GM18499 (cell line): ENCODE results near the gene ANKMY2.
"Not testable (repeated sequence)": the region's sequence is repeated elsewhere in the genome, so short reads cannot be mapped to it uniquely, and the experiment has no call there.

Experiments
- ATAC-seq: cut with Tn5 transposase; IDR thresholded peaks from one replicate; pipeline ENCODE4 v1.9.1; 2021; ENCODE audit warnings: moderate number of reproducible peaks; ENCODE audit not compliant: insufficient read depth, unreplicated experiment

ANKMY2 gene

GRCh38 chr7:16645593-16646471 lies at the start of gene ANKMY2, which contains the start of gene BZW2:
ANKMY2 (minus strand) TSS chr7:16645754; CDS start chr7:16645573, 181 bp downstream.
BZW2 (plus strand) TSS chr7:16646181; CDS start chr7:16665444, 19,263 bp downstream.
- peak; percentile 95 for ATAC-seq

GRCh38 chr7:16694806-16695205 lies 49.3 kb upstream of the ANKMY2 start:
- no peak for ATAC-seq

GRCh38 chr7:16693601-16694318 lies 48.2 kb upstream of the ANKMY2 start:
- ATAC-seq: no peak

- ATAC-seq: no peak
Observed at GRCh38 chr7:16691241-16691640, 45.7 kb upstream of the ANKMY2 start.

GRCh38 chr7:16688249-16688648 lies 42.7 kb upstream of the ANKMY2 start:
- ATAC-seq: no peak

GRCh38 chr7:16685535-16685934 lies 40.0 kb upstream of the ANKMY2 start:
- ATAC-seq: no peak

- no peak for ATAC-seq
Observed at GRCh38 chr7:16684935-16685334, 39.4 kb upstream of the ANKMY2 start.

GRCh38 chr7:16678645-16679566 lies 33.4 kb upstream of the ANKMY2 start:
- not testable (repeated sequence) for ATAC-seq

- ATAC-seq: no peak
Observed at GRCh38 chr7:16677978-16678494, 32.5 kb upstream of the ANKMY2 start.

GRCh38 chr7:16675277-16675676 lies 29.7 kb upstream of the ANKMY2 start:
- ATAC-seq: no peak

- ATAC-seq: no peak
Observed at GRCh38 chr7:16671811-16672210, 26.3 kb upstream of the ANKMY2 start.

- no peak for ATAC-seq
Observed at GRCh38 chr7:16670731-16671344, 25.3 kb upstream of the ANKMY2 start.

GRCh38 chr7:16670021-16670420 lies 24.5 kb upstream of the ANKMY2 start:
- no peak for ATAC-seq

GRCh38 chr7:16669581-16669980 lies 24.0 kb upstream of the ANKMY2 start:
- ATAC-seq: no peak

- no peak for ATAC-seq
Observed at GRCh38 chr7:16668978-16669377, 23.4 kb upstream of the ANKMY2 start.

GRCh38 chr7:16668049-16668858 lies 22.7 kb upstream of the ANKMY2 start:
- no peak for ATAC-seq

- no peak for ATAC-seq
Observed at GRCh38 chr7:16667355-16667754, 21.8 kb upstream of the ANKMY2 start.

GRCh38 chr7:16661924-16662323 lies 16.4 kb upstream of the ANKMY2 start:
- ATAC-seq: no peak
